DMS114 treated with DMSO at 0.1 percent for 48 hours (cell line): ENCODE results near the gene MTHFR.

Source experiments
- DNase-seq: peaks from one replicate; lab custom pipeline; 2025; ENCODE audit not compliant: unreplicated experiment; lab: John Stamatoyannopoulos, UW

MTHFR gene

DNA sequence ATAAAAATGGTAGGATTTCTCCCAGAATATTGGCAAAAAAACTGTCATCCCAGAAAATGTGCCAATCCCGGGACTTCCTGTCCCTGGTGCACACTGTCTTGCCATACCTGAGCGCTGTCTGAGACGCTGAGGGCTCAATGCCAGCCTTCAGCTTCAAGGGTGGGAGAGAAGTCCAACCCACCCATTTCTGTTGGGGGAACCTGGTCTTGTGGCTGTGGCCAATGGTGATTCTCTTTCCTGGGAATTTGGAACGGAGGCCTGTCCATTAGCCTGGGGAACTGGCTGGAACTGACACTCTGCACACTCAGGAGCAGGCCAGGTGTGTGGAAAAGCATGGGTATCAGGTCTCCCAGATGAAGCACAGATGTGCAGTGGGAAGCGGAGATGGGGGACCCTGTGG, 6.7 kb downstream of the MTHFR start:
- DNase-seq: no peak

DNA sequence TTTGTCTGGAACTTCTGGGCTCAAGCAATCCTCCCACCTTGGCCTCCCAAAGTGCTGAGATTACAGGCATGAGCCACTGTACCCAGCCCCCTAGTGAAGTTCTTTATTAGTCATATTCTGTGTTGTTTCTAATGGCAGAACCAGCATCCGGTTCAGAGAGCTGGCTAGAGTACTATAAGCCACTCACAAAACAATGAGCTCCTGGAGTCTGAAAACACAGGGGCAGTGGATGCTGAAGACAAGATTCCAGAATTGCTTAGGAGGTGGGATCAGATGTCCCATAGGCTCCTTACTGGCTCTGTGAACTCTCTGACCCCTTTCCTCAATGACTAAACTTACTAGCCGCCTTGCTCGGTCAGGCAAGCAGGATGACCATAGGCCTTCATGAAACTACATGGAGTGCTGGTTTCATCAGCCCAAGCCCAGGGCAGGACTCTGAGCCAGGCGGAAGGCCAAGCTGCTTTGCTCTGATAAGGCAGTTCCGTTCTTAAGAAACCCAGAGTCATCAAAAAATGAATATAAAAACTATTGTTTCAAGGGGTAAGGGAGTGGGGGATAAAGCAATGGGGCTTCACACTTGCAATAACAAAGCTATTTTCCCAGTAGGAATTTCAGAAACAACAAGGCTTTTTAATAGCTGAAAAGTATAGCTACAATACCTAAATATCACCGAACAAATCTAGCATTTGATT, 8.1 kb downstream of the MTHFR start:
- no peak for DNase-seq

DNA sequence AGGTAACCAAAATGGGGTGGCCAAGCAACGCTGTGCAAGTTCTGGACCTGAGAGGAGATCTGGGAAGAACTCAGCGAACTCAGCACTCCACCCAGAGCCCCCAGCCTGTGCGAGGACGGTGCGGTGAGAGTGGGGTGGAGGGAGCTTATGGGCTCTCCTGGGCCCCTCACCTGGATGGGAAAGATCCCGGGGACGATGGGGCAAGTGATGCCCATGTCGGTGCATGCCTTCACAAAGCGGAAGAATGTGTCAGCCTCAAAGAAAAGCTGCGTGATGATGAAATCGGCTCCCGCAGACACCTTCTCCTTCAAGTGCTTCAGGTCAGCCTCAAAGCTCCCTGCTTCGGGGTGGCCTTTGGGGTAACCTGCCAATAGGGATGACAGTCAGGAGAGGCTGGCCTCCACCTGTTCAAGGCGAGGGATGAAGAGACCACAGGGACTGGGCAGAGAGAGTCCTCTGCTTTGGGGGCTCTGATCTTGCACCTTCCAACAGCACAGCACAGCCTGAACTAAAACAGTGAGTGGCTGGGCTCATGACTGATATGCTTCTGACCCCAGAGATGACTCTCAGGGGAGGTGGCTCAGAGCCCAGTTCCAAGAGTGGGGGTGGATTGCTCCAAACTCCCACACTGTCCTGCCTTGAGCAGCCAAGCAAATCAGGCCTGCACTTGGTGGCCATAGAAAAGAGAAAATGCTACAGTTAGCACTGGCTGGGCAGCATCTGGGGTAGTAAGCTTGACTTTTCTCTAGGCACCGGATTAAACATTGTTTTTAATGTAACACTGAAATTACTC, 9.5 kb downstream of the MTHFR start:
- DNase-seq: no peak

DNA sequence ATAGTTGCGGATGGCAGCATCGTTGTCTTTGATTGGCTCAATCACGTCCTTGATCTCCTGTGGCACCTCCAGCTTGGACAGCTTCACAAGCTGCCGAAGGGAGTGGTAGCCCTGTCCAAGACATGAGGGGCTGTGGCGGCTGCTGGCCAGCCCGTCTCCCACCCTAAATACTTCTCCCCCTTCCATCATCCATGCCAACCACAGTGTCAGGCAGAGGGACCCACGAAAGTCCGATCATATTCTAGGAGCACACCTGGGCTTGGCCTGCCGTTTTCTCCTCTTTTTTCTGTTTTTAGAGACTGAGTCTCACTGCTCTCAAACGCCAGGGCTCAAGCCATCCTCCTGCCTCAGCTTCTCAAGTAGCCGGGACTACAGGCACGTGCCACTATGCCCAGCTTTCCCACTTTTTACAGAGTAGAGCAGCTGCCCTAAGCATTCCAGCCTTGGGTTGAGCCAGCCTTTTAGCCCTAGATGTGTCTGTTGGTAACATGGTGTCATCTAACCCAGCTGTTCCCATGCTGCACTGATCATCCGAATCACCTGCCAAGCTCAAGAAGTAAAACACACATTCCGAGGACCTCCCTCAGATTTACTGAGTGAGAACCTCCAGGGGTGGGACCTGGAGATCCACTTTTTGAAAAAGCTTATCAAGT, 10.4 kb downstream of the MTHFR start:
- DNase-seq: no peak

DNA sequence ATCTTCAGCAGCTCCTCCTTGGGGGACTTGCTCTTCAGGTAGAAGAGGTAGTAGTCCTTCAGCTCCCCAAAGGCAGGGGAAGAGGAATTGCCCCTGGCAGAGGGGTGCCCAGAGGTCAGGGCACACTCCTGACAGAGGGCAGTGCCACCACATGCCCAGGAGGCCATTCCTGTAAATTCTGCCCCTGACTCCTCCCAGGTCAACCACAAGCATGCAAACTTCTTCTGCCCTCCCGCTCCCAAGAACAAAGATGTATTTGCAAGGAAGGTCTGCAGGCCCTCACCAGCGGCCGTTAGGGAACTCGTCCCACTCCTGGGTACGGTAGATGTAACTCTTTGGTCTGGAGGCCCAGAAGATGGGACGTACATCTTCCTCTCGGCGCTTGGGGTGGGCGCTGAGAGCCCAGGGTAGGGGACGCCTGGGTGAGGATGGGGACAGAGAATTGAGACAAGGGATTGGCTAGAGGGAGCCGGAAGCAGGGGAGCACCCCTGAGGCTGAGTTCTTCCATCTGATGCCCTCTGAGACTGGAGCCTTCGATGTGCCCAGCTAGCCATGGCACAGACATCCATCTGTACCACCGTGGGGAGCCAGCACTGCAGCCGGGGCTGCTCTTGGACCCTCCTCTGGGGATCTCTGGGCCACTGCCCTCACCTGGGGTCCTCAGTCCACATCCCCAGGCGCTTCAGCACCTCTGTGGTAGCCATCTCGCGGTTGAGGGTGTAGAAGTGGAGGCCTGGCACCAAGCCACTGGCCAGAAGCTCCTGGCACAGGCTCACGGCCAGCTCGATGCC, 11.1 kb downstream of the MTHFR start:
- DNase-seq: no peak

DNA sequence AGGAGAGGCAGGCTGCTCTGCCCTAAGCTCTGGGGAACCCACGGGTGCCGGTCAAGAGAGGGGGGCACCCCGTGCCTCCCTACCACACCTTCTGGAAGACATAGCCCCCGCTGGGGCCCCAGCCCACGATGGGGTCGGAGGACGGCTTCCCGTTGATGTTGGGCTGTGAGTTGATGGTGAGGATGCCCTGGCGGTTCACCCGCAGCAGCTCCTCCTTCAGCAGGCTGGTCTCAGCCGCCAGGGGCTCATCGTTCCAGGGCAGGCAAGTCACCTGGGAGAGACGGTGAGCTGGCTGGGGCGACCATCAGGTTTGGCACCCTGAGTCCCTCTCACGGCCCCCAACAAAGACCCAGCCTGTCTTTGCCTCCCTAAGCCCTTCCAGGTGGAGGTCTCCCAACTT, 11.9 kb downstream of the MTHFR start:
- DNase-seq: no peak

DNA sequence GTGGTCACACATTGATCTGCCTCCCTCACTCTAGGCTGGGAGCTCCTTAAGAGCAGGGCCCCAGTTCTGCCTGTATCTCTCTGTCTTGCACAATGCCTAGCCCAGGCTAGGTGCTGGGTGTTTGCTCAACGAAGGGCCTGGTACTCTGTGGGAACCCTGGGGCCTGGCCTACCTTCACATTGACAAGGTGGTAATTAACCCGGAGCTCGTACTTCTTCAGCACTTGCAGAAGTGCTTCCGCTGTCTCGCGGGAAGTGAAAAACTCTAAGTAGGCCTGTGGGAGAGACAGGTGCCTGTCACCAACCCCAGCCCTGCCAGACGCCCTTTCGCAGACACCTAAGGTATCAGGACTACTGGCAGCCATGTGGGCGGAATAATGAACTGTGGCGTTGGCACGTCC, 13.7 kb downstream of the MTHFR start:
- no peak for DNase-seq

DNA sequence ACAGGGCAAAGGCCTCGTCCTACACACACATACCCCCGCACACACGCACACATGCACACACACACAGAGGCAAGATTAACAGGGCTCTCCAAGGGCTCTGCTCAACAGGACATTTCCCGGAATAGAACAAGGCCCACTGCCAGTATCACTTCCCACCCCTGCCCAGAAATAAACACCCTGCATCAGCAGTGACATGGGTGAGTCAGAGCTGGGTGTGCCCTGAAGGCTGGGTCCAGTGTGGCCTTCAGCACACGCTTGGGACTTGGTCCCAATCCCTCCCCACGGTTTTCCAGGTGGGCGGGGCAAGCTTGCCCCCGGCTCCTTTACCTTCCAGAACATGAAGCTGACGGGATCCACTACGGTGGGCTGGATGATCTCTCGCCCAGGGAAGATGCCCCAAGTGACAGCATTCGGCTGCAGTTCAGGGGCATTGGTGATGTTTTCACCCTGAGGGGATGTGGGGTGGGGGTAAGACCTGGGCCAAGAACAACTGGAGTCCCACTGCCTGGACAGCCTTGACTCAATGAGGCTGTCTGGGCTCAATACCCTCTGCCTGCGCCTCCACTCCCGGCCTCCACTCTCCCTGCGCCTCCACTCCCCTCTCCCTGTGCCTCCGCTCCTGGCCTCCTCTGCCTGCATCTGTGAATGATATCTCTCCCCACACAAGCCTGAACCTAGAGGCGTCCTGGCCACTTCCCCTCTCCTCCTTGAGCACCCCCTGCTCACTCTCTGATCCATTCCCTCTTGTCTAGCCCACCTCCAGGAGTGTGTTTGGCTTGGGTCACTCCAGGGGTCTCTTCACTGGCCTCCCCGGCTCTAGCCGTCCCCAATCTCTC, 14.7 kb downstream of the MTHFR start:
- DNase-seq: no peak

DNA sequence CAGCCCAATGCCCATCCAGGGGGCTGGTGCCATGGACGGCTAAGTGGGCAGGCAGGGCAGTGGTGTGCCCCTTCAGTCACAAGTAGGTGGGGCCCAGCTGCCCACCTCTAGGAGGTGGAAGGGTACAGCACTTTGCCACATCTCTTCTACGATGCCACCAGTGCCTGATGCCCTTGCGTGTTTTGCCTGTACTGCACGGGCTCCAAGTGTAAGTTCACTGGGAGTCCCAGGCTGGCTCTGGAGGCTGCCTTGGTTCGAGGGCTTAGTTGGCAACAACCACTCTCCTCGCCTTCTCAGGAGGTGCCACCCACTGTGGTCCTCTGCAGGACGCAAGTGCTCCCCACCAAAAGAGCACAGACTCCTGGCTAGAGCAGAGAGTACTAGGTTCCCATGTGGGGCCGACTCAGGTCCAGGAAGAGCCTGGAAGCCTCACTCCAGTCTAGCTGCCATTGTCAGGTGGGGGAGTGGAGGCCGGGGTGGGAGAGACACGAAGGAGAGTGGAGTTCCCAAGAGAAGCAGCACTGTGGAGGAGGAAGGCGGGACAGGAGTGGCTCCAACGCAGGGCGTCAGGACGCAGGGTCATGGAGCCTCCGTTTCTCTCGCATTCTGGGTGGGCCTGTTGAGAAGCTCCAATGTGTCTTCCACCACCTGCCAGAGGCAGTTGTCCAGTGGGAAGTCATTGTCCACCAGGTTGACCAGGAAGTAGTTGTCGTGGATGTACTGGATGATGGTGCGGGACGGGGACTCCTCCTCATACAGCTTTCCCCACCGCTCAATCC, 15.5 kb downstream of the MTHFR start:
- no peak for DNase-seq

DNA sequence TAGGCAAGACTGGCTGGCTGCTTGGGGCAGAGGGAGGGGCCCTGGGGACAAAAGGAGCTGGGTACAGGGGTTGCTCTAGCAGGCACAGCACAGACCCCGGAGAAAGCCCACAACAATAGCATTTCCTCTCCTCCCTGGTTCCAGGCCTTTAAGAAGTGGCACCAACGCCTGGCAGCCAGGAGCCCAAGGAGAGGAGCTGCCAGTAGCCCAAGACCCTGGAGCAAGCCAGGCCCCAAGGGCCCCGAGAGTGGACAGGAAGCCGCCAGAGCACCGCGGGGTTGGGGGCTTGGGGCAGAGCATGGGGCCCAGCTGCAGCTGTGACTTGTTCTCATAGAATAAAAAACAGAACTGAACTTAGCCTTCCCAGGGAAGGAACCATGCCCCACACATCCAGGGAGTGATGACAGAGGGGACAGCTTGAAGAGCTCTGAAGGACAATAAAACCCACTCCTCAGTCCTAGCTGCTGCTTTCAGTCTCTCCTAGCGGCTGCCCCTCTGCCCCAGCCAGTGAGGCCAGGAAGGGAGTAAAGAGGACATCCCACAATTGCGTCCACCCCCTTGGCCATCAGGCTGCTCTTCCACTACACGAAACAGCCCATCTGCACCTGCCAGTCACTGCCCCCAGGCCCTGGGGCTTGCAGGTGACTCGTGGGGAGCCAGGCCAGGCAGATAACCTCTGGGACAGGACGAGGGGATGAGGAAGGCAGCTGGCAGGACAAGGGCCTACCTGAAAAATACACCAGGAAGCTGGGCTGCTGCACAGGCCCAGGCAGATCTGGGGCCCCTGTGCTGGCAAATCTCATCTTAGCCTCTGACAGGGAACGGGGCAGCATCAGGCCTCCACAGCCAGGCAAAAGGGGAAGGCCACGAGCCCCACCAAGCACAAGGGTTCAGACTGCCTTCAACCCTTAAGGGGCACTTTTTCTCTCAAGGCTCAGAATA, 16.4 kb downstream of the MTHFR start:
- DNase-seq: no peak

DNA sequence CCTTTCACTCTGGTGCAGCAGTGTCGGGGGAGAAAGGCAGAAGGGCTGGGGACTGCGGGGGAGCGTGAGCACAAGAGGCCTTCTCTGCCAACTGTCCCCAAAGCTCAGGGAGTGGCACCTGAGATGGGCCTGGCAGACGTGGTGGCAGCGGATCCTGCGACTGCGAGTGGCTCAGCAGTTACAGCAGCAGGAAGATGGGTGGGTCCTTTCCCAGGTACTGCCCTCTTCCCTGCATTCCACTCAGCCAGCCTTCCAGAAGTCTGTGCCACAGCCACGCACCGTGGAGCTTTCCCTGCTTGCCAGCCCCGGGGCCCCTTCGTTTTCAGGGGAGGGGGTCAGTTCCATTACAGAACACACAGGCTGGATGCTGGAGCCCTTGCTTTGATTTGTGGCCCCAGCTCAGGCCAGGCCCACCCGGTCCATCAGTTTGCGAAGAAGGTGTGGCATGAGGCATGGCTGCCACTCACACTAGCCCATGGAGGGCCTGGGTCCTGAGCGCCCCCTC, 17.2 kb downstream of the MTHFR start:
- DNase-seq: no peak

DNA sequence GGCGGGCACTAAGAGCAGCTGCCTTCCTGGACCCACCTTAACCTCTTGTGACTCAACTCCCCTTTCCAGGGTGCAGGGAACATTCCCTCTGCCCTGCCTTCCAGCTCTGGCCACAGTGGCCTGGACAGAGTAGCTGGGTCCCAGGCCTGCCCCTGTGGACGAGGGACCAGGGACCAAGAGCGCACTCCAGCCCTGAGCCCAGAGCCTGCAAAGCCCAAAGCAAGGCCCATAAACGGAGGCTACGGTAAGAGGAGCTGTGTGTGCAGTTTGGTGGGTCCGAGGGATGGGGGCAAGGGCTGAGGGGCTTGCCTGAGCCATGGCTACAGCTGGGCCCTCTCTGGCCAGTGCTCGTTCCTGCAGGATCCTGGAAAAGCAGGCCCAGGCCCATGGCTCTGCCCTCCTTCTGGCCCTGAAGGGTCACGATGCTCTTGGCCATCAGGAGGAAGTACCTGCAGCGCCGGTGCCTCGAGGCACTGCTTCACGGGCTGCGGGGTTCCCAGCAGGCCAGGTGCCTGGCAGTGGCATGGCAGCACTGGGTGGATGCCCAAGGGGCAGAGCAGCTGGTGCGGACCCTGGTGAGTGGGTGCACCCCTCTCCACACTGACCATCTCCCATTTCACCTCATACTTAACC, 17.8 kb downstream of the MTHFR start:
- DNase-seq: no peak

DNA sequence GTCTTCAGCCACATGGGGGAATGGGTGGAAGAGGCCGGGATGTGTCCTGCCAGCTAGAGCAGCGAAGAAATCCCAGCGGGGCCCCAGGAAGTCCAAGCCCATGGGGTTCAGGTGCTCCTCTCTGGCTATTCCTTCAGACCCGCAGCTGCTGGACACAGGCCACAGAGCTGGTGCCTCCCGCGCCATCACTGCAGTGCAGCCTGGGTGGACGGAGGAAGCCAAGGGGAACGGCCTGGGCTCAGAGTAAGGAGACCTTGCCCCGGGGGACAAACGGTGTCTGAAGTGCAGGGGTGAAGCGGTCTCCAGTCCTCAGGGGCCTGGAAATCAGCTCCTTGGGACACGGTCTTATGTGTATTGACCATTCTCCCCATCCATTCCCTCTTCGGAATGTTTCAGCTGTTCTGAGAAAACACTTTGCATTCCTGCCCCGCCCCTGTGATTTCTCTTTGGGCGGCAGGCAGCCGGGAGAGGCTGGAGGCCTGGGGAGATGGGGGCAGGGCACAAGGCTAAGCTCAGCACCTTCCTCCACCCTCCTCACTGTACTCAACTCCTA, 18.4 kb downstream of the MTHFR start:
- DNase-seq: no peak

DNA sequence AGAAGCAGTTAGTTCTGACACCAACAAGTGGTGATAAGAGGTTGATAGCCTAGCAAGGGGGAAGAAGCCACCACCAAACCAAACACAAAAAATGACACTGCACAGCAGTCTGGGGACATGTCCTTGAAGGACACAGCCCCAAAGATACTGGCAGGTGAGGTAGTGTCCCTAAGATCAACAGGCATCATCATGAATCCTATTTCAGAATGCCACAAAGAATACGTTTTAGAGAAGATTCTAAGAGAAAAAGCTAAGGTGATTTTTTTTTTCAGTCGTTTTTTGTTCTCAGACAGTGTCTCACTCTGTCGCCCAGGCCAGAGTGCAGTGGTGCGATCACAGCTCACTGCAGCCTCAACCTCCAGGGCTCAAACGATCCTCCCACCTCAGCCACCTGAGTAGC, 19.6 kb downstream of the MTHFR start:
- no peak for DNase-seq

DNA sequence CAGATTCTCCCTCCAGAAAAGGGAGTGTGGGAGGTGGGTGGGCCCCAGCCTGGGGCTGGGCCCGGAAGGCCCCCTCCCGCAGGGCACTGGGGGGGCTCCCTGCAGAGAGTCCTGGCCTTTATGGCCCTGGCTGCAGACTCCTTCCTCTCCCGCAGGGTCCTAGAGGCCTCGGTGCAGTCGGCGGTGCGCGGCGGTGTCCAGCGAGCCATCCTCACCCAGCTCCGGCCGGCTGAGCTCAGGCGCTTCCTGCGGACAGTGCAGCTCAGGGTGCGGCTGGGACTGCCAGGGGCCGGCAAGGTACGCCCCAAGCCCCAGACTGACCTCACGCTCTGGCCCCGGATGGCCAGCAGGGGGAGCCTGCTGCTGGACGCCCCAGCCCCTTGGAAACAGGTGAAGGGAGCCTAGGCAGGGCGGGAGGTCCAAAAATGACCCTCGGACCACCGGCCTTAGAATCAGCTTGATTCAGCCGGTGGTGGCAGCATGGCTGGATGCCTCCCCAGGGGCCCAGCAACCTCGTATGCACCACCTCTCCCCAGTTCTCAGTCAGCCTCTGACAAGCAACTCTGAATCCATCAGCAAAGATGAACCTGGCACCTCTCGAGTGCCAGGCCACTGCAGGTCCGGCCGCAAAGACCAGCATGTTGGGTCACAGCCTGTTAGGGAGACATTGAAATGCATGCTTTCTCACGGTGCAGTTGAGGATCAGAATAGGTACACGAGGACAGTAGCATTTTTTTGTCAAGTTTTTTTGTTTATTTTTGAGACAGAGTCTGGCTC, 20.6 kb downstream of the MTHFR start:
- DNase-seq: no peak

DNA sequence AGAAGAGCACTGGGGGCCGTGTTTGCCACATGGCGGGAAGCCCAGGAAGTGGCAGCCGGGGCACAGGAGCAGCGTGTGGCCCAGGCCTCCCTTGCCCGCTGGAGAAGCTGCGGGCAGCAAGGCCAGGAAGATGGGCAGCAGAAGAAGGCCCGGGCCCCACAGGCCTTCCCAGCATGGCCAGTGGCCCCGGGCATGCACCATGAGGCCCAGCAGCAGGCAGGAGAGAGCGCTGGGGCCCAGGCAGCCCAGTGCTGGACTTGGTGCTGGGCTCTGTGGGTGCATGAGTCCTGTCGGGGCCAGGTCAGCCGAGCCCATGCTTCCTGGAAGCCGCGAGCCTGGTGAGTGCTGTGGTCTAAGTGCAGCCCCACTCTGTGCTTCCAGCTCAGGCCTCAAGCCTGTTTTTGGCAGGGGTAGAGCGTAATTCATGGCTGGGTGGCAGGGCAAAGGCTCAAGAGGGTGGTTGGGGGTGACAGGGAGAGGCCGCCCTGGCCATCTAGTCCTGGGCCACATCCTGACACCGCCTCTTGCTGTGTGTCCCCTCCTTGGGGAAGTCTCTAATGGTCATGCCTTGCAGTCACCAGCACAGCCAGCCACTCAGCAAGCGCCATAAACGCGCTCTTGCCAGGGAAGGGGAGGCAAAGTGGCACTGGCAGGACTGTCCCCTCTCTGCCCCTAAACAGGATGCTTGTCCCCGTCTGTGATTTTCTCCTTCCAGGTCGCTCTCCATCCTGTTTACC, 21.3 kb downstream of the MTHFR start:
- no peak for DNase-seq
